Limb (tissue), 2 donors: Measurements from ENCODE around the gene SLC19A1.
A peak's percentile ranks its signal among the peaks of the same experiment; 100 is the strongest.

Experiments
- DNase-seq, 2 donors: peaks; one replicate each; pipeline ENCODE4 v3.0.0-alpha.2; 2016; ENCODE audit errors: extremely low spot score in 2 of 2

The SLC19A1 gene

GRCh38 chr21:45542242-45542666 is at the start of gene SLC19A1:
Gene SLC19A1, minus strand, starts transcription at chr21:45542440. Its CDS starts 4,481 bp downstream, at chr21:45537959.
- peak; percentile 52 to 87 for DNase-seq

GRCh38 chr21:45591619-45592207 is 49.5 kb upstream of the SLC19A1 start:
- DNase-seq: no peak

- DNase-seq: peak in 1 of 2 donors; percentile 55
These were observed 48.7 kb upstream of the SLC19A1 start for GRCh38 chr21:45590726-45591618.

GRCh38 chr21:45590246-45590725 is 48.0 kb upstream of the SLC19A1 start:
- DNase-seq: peak in 1 of 2 donors; percentile 69

GRCh38 chr21:45589686-45590245 is 47.5 kb upstream of the SLC19A1 start:
- no peak for DNase-seq

- no peak for DNase-seq
These were observed 46.7 kb upstream of the SLC19A1 start for GRCh38 chr21:45588871-45589491.

GRCh38 chr21:45588086-45588825 is 46.0 kb upstream of the SLC19A1 start:
- peak in 1 of 2 donors; percentile 3 for DNase-seq

GRCh38 chr21:45586289-45586858 is 44.1 kb upstream of the SLC19A1 start:
- no peak for DNase-seq

GRCh38 chr21:45584786-45585185 is 42.5 kb upstream of the SLC19A1 start:
- DNase-seq: peak in 1 of 2 donors; percentile 5

GRCh38 chr21:45583831-45584509 is 41.7 kb upstream of the SLC19A1 start:
- DNase-seq: no peak

- DNase-seq: peak in 1 of 2 donors; percentile 7
These were observed 39.9 kb upstream of the SLC19A1 start for GRCh38 chr21:45582128-45582527.

- DNase-seq: peak in 1 of 2 donors; percentile 21
These were observed 39.1 kb upstream of the SLC19A1 start for GRCh38 chr21:45581322-45581712.

GRCh38 chr21:45580576-45581321 is 38.5 kb upstream of the SLC19A1 start:
- peak in 1 of 2 donors; percentile 36 for DNase-seq

- peak in 1 of 2 donors; percentile 26 for DNase-seq
These were observed 37.9 kb upstream of the SLC19A1 start for GRCh38 chr21:45580181-45580575.

- DNase-seq: peak in 1 of 2 donors; percentile 31
These were observed 37.3 kb upstream of the SLC19A1 start for GRCh38 chr21:45579383-45580180.

- peak in 1 of 2 donors; percentile 26 for DNase-seq
These were observed 36.7 kb upstream of the SLC19A1 start for GRCh38 chr21:45578811-45579381.

- DNase-seq: peak in 1 of 2 donors; percentile 28
These were observed 36.0 kb upstream of the SLC19A1 start for GRCh38 chr21:45578176-45578801.

GRCh38 chr21:45577801-45578175 is 35.5 kb upstream of the SLC19A1 start:
- peak in 1 of 2 donors; percentile 26 for DNase-seq
